Right ventricle myocardium superior (tissue), 1 donor: ENCODE measurements around the gene NAA25. TPM values are rescaled to one million over a fixed set of nuclear protein-coding genes. Genes with fewer than 3 reads are reported as not detected.
"Not testable (repeated sequence)": the region's sequence is repeated elsewhere in the genome, so short reads cannot be mapped to it uniquely, and the experiment has no call there.

ENCODE experiments used
- ATAC-seq: fragments of 200-7000 bp; cut with Tn5 transposase; one replicate; pipeline ENCODE4 v1.9.1; 2020; ENCODE audit warnings: mild to moderate bottlenecking; ENCODE audit not compliant: poor library complexity
- DNase-seq: peaks from one replicate; pipeline ENCODE4 v3.0.0-alpha.2; 2020
- intact Hi-C: fragments of 100-400 bp; cut with DNase I; formaldehyde crosslinking; loops from one replicate; pipeline ENCODE4 v1.11.2; 2022
- total RNA-seq: library from RNA; stranded (reverse); fragmentation: NEBNext Ultra II Directional; extraction: Animal tissue kit (Norgen Biotek cat#: 25700); gene quantifications from one replicate; pipeline ENCODE4 v1.2.1, GENCODE V29; 2021
- donor health status: DM: no; HTN: yes; CAD: no; lungs with severe emphysema.

NAA25 gene
- total RNA-seq, 1 donor from 2014 or later = 14.7 TPM

- ATAC-seq = no peak
- intact Hi-C loops = no loop called here
- no peak for DNase-seq
Measured at GRCh38 chr12:112017041-112017440, 91.5 kb downstream of the NAA25 start.

- DNase-seq = no peak
- no peak for ATAC-seq
- intact Hi-C loops = no loop called here
Measured at GRCh38 chr12:112015938-112016337, 92.6 kb downstream of the NAA25 start.

GRCh38 chr12:112013601-112014402 is 94.8 kb downstream of the NAA25 start:
- intact Hi-C loops = loop anchor here (5.0 kb wide), 1 partner anchor 67 kb away; no protein-coding TSS in a partner anchor
- DNase-seq = peak; percentile 68
- ATAC-seq = peak; percentile 44

GRCh38 chr12:112012775-112013600 is 95.6 kb downstream of the NAA25 start, which contains the start of the genes ERP29 and TMEM116:
ERP29 (plus strand) TSS chr12:112013426; CDS start chr12:112013466, 40 bp downstream.
TMEM116 (minus strand) TSS chr12:112013165; CDS start chr12:112005270, 7,895 bp downstream.
- intact Hi-C loops = loop anchor here (5.0 kb wide), 1 partner anchor 66 kb away; no protein-coding TSS in a partner anchor
- ATAC-seq (peak; percentile 96), DNase-seq (peak; percentile 100)

GRCh38 chr12:112011685-112012084 is 96.9 kb downstream of the NAA25 start:
- DNase-seq = no peak
- intact Hi-C loops = loop anchor here (5.0 kb wide), 1 partner anchor 64 kb away; no protein-coding TSS in a partner anchor
- ATAC-seq = no peak

- ATAC-seq = no peak
- no peak for DNase-seq
- intact Hi-C loops = loop anchor here (5.0 kb wide), 1 partner anchor 63 kb away; no protein-coding TSS in a partner anchor
Measured at GRCh38 chr12:112010415-112011344, 97.9 kb downstream of the NAA25 start.

- DNase-seq, ATAC-seq, intact Hi-C loops: not testable (repeated sequence)
Measured at GRCh38 chr12:112009596-112009995, 99.0 kb downstream of the NAA25 start.

GRCh38 chr12:112008918-112009317 is 99.7 kb downstream of the NAA25 start:
- intact Hi-C loops = no loop called here
- no peak for ATAC-seq
- DNase-seq = no peak

GRCh38 chr12:112007945-112008344 is 100.6 kb downstream of the NAA25 start:
- intact Hi-C loops = no loop called here
- no peak for ATAC-seq
- DNase-seq = no peak

- DNase-seq = no peak
- intact Hi-C loops = no loop called here
- peak; percentile 86 for ATAC-seq
Measured at GRCh38 chr12:112005419-112006395, 102.9 kb downstream of the NAA25 start.

GRCh38 chr12:112004041-112004440 is 104.5 kb downstream of the NAA25 start:
- intact Hi-C loops = no loop called here
- DNase-seq (no peak), ATAC-seq (no peak)

- ATAC-seq (no peak), DNase-seq (no peak)
- intact Hi-C loops = no loop called here
Measured at GRCh38 chr12:112001576-112001975, 107.0 kb downstream of the NAA25 start.

GRCh38 chr12:112000820-112001219 is 107.8 kb downstream of the NAA25 start:
- ATAC-seq = no peak

GRCh38 chr12:111999129-111999528 is 109.5 kb downstream of the NAA25 start:
- ATAC-seq, DNase-seq, intact Hi-C loops: not testable (repeated sequence)

More at GRCh38 chr12:112000820-112001219, 107.8 kb downstream of the NAA25 start:
- no peak for DNase-seq
- intact Hi-C loops = no loop called here

GRCh38 chr12:111998015-111998414 is 110.6 kb downstream of the NAA25 start:
- ATAC-seq = peak; percentile 55

GRCh38 chr12:111997300-111997699 is 111.3 kb downstream of the NAA25 start:
- no peak for ATAC-seq
- no peak for DNase-seq
- intact Hi-C loops = no loop called here

More at GRCh38 chr12:111998015-111998414, 110.6 kb downstream of the NAA25 start:
- intact Hi-C loops = no loop called here
- no peak for DNase-seq
